Tibial nerve (tissue), 4 donors: ENCODE data around the gene ZSCAN16.

Experiments
- EP300 ChIP-seq, 2 donors: sonication (generic); formaldehyde crosslinking; IDR thresholded peaks; one replicate each; pipeline ENCODE4 v1.6.1; 2017; ENCODE audit warnings: antibody characterized with exemption in 2 of 2, mild to moderate bottlenecking in 1 of 2
- POLR2A ChIP-seq, 2 donors: fragments of 450-650 bp; IDR thresholded peaks; one replicate each; pipeline ENCODE4 v1.6.1; 2017; ENCODE audit warnings: antibody characterized with exemption in 2 of 2, mild to moderate bottlenecking in 2 of 2, moderate library complexity in 2 of 2
- TF ChIP-seq, protein P1 (sequence below), 5 experiments: fragments of 200-600 bp in 3 of 5; fragments of 450-650 bp in 2 of 5; sonication (generic) in 3 of 5; IDR thresholded peaks; one replicate each; pipeline ENCODE4 v1.5.1; 2016 to 2019; ENCODE audit warnings: antibody characterized with exemption in 5 of 5, mild to moderate bottlenecking in 3 of 5, moderate library complexity in 2 of 5

DNA sequence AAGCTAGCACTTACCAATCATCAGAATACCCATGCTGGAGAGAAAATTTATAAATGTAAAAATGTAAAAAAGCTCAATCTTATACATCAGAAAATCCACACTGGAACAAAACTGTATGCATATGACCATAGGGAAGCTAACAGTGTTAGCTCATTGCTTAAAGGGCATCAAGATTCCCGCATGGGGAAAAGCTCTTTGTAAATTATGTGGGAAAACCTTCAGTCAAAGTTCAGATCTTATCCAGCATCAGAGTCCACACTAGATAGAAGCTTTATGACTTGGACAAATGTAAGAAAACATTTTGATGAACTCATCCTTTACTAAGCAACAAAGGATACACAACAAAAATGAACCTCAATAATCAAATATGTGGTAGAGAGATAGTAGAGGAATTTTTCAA is 52.0 kb downstream of the ZSCAN16 start:
- TF ChIP-seq, protein P1, sequence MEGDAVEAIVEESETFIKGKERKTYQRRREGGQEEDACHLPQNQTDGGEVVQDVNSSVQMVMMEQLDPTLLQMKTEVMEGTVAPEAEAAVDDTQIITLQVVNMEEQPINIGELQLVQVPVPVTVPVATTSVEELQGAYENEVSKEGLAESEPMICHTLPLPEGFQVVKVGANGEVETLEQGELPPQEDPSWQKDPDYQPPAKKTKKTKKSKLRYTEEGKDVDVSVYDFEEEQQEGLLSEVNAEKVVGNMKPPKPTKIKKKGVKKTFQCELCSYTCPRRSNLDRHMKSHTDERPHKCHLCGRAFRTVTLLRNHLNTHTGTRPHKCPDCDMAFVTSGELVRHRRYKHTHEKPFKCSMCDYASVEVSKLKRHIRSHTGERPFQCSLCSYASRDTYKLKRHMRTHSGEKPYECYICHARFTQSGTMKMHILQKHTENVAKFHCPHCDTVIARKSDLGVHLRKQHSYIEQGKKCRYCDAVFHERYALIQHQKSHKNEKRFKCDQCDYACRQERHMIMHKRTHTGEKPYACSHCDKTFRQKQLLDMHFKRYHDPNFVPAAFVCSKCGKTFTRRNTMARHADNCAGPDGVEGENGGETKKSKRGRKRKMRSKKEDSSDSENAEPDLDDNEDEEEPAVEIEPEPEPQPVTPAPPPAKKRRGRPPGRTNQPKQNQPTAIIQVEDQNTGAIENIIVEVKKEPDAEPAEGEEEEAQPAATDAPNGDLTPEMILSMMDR (IDR thresholded peaks at IDR 0.05) = no peak
- TF ChIP-seq EP300 (IDR thresholded peaks at IDR 0.05) (no peak), POLR2A (IDR thresholded peaks at IDR 0.05) (no peak)
